Central memory CD8-positive, alpha-beta T cell (primary cell): ENCODE results near the gene GK.
"Not testable (repeated sequence)": the region's sequence is repeated elsewhere in the genome, so short reads cannot be mapped to it uniquely, and the experiment has no call there.

Experiments used
- ATAC-seq: fragments of 150-1000 bp; cut with Tn5 transposase; replicated peaks from 2 replicates; pipeline ENCODE4 v1.10.0; 2022; ENCODE audit warnings: mild to moderate bottlenecking, moderate FRiP score, moderate number of reproducible peaks; ENCODE audit not compliant: poor library complexity, severe bottlenecking; ENCODE audit errors: extremely low read depth
- DNase-seq, 2 donors: peaks; one replicate each; pipeline ENCODE4 v3.0.0; 2021; ENCODE audit warnings: low spot score in 2 of 2
- H3K27ac Mint-ChIP-seq: one replicate; pipeline ENCODE4 v1.8.0; 2022; ENCODE audit warnings: low read depth, mild to moderate bottlenecking, moderate library complexity, mixed read lengths
- H3K27me3 Mint-ChIP-seq: one replicate; pipeline ENCODE4 v1.8.0; 2022; ENCODE audit warnings: mixed read lengths
- H3K36me3 Mint-ChIP-seq: one replicate; pipeline ENCODE4 v1.8.0; 2022; ENCODE audit warnings: mild to moderate bottlenecking, moderate library complexity, mixed read lengths; ENCODE audit not compliant: insufficient read depth
- H3K4me1 Mint-ChIP-seq: one replicate; pipeline ENCODE4 v1.8.0; 2022; ENCODE audit warnings: mixed read lengths
- H3K4me3 Mint-ChIP-seq: one replicate; pipeline ENCODE4 v1.8.0; 2022; ENCODE audit warnings: mild to moderate bottlenecking, moderate library complexity, mixed read lengths
- H3K9me3 Mint-ChIP-seq: one replicate; pipeline ENCODE4 v1.8.0; 2022; ENCODE audit warnings: mixed read lengths

Gene GK

GRCh38 chrX:30657196-30658161 is 4.3 kb downstream of the GK start:
- H3K4me3 Mint-ChIP-seq, result no peak overlapping the region
- peaks cover 3% of the 10 kb centered on the region for H3K36me3 Mint-ChIP-seq
- DNase-seq (no peak), ATAC-seq (no peak)
- no peaks in the 10 kb centered on the region for H3K27me3 Mint-ChIP-seq
- H3K9me3 Mint-ChIP-seq, result no peaks in the 10 kb centered on the region
- peaks cover 6% of the 10 kb centered on the region for H3K4me1 Mint-ChIP-seq
- H3K27ac Mint-ChIP-seq, result no peak overlapping the region

- no peaks in the 10 kb centered on the region for H3K36me3 Mint-ChIP-seq
- no peak overlapping the region for H3K27ac Mint-ChIP-seq
- DNase-seq, result no peak
- H3K27me3 Mint-ChIP-seq, result no peaks in the 10 kb centered on the region
- H3K4me1 Mint-ChIP-seq, result no peaks in the 10 kb centered on the region
- ATAC-seq, result no peak
- H3K9me3 Mint-ChIP-seq, result no peaks in the 10 kb centered on the region
- H3K4me3 Mint-ChIP-seq, result no peak overlapping the region
These were observed 6.2 kb downstream of the GK start for GRCh38 chrX:30659421-30659820.

GRCh38 chrX:30661228-30661627 is 8.0 kb downstream of the GK start:
- no peak for DNase-seq
- H3K27ac Mint-ChIP-seq, result no peak overlapping the region
- no peaks in the 10 kb centered on the region for H3K9me3 Mint-ChIP-seq
- H3K4me1 Mint-ChIP-seq, result no peaks in the 10 kb centered on the region
- H3K36me3 Mint-ChIP-seq, result no peaks in the 10 kb centered on the region
- ATAC-seq, result no peak
- H3K4me3 Mint-ChIP-seq, result no peak overlapping the region
- no peaks in the 10 kb centered on the region for H3K27me3 Mint-ChIP-seq

GRCh38 chrX:30663322-30663721 is 10.1 kb downstream of the GK start:
- ATAC-seq (no peak), DNase-seq (no peak)
- Mint-ChIP-seq H3K4me1 (no peaks in the 10 kb centered on the region), H3K4me3 (no peak overlapping the region), H3K9me3 (no peaks in the 10 kb centered on the region), H3K27me3 (no peaks in the 10 kb centered on the region), H3K36me3 (no peaks in the 10 kb centered on the region), H3K27ac (no peak overlapping the region)

- Mint-ChIP-seq H3K36me3 (no peaks in the 10 kb centered on the region), H3K9me3 (no peaks in the 10 kb centered on the region), H3K27ac (no peak overlapping the region), H3K27me3 (no peaks in the 10 kb centered on the region), H3K4me1 (no peaks in the 10 kb centered on the region), H3K4me3 (no peak overlapping the region)
- ATAC-seq (no peak), DNase-seq (no peak)
These were observed 12.2 kb downstream of the GK start for GRCh38 chrX:30665471-30665870.

GRCh38 chrX:30666094-30666493 is 12.9 kb downstream of the GK start:
- Mint-ChIP-seq H3K27ac (no peak overlapping the region), H3K9me3 (no peaks in the 10 kb centered on the region), H3K27me3 (no peaks in the 10 kb centered on the region), H3K4me1 (no peaks in the 10 kb centered on the region), H3K4me3 (no peak overlapping the region), H3K36me3 (no peaks in the 10 kb centered on the region)
- ATAC-seq, result no peak
- DNase-seq, result no peak

- no peaks in the 10 kb centered on the region for H3K4me1 Mint-ChIP-seq
- ATAC-seq, result no peak
- DNase-seq, result no peak
- no peaks in the 10 kb centered on the region for H3K27me3 Mint-ChIP-seq
- H3K36me3 Mint-ChIP-seq, result no peaks in the 10 kb centered on the region
- H3K9me3 Mint-ChIP-seq, result no peaks in the 10 kb centered on the region
- H3K4me3 Mint-ChIP-seq, result no peak overlapping the region
- H3K27ac Mint-ChIP-seq, result no peak overlapping the region
These were observed 15.4 kb downstream of the GK start for GRCh38 chrX:30668581-30668980.

- H3K27me3 Mint-ChIP-seq, H3K4me1 Mint-ChIP-seq, H3K9me3 Mint-ChIP-seq, H3K4me3 Mint-ChIP-seq, H3K27ac Mint-ChIP-seq, DNase-seq, H3K36me3 Mint-ChIP-seq: not testable (repeated sequence)
- peak; percentile 28 for ATAC-seq
These were observed 18.0 kb downstream of the GK start for GRCh38 chrX:30671189-30671588.

GRCh38 chrX:30673127-30673796 is 20.0 kb downstream of the GK start:
- H3K9me3 Mint-ChIP-seq, result no peaks in the 10 kb centered on the region
- no peak overlapping the region for H3K27ac Mint-ChIP-seq
- H3K4me1 Mint-ChIP-seq, result no peaks in the 10 kb centered on the region
- no peaks in the 10 kb centered on the region for H3K27me3 Mint-ChIP-seq
- no peaks in the 10 kb centered on the region for H3K36me3 Mint-ChIP-seq
- DNase-seq (no peak), ATAC-seq (no peak)
- no peak overlapping the region for H3K4me3 Mint-ChIP-seq

- H3K4me1 Mint-ChIP-seq, result no peaks in the 10 kb centered on the region
- DNase-seq, result no peak
- no peaks in the 10 kb centered on the region for H3K36me3 Mint-ChIP-seq
- H3K9me3 Mint-ChIP-seq, result no peaks in the 10 kb centered on the region
- no peaks in the 10 kb centered on the region for H3K27me3 Mint-ChIP-seq
- no peak overlapping the region for H3K4me3 Mint-ChIP-seq
- no peak for ATAC-seq
- H3K27ac Mint-ChIP-seq, result no peak overlapping the region
These were observed 20.8 kb downstream of the GK start for GRCh38 chrX:30673884-30674598.

GRCh38 chrX:30674799-30675198 is 21.6 kb downstream of the GK start:
- H3K36me3 Mint-ChIP-seq, result no peaks in the 10 kb centered on the region
- H3K27ac Mint-ChIP-seq, result no peak overlapping the region
- H3K4me3 Mint-ChIP-seq, result no peak overlapping the region
- H3K4me1 Mint-ChIP-seq, result no peaks in the 10 kb centered on the region
- no peaks in the 10 kb centered on the region for H3K27me3 Mint-ChIP-seq
- DNase-seq (no peak), ATAC-seq (no peak)
- no peaks in the 10 kb centered on the region for H3K9me3 Mint-ChIP-seq

GRCh38 chrX:30679369-30679768 is 26.1 kb downstream of the GK start:
- Mint-ChIP-seq H3K27me3 (no peaks in the 10 kb centered on the region), H3K4me1 (no peaks in the 10 kb centered on the region), H3K4me3 (no peak overlapping the region), H3K27ac (no peak overlapping the region), H3K9me3 (no peaks in the 10 kb centered on the region), H3K36me3 (no peaks in the 10 kb centered on the region)
- ATAC-seq (no peak), DNase-seq (no peak)
